GM19467 (cell line): ENCODE results near the gene SGCA.

Source experiments
- ATAC-seq: cut with Tn5 transposase; IDR thresholded peaks from one replicate; pipeline ENCODE4 v1.9.1; 2021; ENCODE audit warnings: mild to moderate bottlenecking, moderate library complexity; ENCODE audit not compliant: unreplicated experiment

SGCA gene

DNA sequence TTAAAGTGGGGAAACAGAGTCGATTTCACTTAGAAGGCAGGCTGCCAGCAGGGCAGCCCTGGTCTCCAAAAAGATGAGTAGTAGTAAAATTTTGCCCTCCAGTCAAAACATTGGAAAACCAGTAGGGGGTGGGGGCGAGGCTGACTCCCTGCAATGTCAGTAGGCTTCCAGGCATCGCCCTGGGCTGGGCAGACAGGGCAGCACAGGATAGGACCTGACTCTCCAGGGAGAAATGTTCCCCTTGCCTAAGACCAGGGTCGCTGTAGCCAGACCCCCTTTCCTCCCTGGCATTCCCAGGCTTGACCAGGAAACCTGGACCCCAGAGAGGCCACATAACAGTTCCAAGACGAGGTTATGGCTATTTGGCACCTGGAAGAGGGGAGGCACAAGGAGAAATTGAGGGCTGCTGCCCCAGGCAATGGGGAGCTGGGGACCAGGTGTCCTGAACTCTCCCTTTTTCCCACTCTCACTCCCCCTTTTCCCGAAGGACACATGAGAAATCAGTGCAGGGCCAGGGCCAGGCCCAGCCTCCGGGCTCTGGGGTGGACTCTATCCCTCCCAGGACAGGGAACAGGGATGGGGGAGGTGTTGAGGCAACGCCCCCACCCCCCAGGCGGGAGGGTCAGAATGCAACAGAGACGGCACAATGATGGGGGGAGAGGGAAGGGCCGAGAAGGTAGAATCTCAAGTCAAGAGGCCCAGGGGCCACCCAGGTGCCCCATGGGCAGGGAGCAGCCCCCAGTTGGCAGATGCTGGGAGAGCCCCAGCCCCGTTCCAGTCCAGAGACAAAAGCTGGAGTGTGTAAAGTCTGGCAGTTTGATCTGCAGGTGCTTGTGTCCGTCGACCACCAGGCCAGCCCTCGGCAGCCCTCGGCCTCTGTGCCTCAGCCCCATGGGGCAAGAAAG, 31.3 kb upstream of the SGCA start:
- ATAC-seq = no peak

DNA sequence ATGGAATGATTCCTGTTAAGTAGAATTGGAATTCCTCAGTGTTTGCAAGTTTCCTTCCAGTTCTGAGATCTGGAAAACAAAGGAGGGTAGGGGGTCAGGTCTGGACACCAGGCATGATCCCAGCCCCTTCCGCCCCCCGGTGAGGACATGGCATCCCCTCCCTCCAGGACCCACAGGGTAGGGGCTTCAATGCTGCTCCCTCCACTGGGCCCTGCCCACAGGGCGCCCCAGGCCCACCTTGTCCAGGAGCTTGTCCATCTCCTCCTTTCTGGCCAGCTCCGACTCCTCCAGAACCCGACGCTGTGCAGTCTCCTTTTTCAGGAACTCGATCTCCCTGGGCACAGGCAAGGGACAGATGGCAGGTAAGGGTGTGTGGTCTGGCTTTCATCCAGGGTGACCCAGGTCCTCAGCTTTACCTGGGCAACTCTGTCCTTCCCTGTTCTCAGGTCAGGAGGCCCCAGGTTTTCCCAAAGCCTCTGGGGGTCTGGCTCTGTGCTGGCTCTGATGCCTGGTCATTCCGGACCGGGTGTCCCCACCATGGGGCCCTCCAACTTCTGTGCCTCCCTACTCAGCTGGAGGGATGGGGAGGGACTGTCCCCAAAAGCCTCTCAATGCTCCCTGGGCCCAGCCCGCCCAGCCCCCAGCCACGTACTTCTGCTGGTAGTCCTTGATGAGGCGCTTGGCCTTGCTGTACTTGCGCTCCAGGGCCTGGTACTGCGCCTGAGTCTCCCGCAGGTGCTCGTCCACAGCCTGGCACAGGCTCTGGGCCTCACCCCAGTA, 30.3 kb upstream of the SGCA start:
- ATAC-seq = no peak

DNA sequence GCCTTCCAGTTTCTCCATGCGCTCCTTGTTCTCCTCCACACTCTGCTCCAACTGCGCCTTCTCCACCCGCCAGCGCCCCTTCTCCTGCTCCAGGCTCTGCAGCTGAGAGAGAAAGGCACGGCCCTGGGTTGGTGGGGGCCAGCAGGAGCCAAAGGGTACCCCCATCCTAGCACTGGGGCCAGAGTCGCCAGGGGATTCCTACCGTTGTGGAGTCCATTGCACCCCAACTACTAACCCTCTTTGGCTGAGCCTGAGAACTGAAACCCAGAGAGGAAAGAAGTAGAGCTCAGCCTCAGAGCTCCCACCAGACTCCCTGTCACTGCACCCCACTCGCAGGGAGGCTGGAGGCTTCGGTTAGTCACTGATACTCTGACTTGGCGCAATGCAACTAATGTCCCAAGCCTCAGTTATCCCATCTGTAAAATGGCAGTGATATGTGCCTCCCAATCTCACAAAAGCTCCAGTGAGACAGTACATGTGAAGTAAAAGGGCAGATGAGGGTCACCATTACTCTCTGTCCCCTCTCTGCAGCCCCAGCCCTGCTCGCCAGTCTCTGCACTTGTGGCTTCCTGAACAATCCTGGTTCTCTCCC, 29.6 kb upstream of the SGCA start:
- ATAC-seq = no peak

DNA sequence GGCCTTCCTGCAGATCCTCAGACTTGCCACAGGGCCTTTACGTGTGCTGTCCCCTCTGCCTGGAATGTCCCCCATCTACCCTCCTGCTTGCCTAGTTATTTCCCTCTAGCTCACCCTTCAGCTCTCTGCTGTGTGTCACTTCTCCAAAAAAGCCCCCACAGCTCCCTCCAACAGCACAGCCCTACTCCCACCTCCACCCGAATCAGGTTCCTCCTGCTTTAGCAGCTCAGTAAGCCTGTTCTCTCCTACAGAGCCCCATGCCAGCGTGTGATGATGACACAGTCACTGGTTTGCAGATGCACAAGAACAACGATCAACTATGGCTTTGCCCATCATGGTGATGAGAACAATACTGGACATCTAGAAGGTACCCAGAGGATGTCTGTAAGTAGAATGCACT, 28.8 kb upstream of the SGCA start:
- ATAC-seq = no peak

DNA sequence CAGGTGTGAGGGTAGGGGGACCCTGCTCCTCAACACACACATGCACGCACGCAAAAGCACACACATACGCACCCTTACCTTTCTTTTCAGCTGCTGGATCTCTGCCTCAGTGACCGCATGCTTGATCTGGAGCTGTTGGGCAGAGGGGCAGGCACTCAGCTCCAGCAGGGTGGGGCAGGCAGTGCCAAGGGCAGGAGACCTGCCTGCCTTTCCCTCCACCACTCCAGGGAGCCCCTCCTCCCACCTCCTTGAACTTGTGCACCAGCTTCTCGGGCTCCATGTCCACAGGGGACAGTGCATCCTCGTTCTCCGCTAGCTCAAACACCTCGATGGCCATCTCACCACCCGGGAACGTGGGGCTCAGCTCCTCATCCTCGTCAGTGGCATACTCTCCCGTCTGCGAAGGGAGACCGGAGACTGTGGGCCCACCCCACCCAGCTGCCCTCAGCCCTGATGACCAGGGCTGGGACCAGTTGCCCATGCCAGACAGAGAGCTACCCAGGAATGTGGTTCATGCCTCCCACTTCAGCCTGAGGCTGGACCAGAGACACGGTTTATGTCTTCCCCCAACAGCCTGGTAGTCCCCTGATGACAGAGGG, 26.5 kb upstream of the SGCA start:
- no peak for ATAC-seq

DNA sequence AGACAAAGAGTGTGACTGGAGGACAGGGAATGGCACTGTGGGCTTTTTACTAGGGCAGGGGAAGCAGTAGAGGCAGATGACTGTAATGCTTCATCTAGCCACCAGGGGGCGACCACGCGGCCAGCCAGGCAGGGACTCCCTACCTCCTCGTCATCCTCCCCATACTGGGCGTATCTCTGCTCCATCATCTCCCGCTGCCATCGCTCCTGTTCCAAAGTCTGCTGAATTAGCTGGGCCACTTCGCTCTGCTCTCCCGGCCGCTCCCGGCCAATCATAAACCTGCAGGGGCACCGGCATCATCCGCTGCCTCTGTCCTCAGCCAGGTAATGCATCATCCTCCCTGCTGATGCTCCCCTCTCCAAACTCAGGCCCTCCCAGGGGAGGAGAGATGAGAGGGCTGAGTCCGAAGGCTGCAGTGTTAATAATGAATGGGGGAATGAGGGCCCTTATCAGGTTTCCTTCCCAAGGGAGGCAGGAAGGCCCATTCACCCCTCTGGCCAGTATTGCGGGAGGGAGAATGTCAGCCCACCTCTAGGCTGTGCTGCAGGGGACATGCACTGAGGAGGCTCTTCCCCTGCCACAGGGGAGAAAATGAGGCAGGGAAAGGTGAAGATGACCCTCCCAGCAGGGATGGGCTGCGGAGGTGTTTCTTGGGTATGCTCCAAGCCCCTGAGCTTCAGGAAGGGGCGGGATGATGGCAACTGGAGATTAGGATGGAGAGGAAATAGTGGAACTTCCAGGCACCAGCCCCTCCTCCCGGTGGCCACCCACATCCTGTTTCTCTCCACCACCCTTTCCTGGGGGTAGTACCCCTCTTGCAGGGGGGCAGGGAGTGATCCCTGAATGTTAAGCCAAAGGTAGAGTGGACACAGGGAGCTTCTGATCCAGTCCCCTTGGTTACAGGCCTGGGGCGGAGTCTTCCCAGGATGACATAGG, 25.6 kb upstream of the SGCA start:
- ATAC-seq = no peak

DNA sequence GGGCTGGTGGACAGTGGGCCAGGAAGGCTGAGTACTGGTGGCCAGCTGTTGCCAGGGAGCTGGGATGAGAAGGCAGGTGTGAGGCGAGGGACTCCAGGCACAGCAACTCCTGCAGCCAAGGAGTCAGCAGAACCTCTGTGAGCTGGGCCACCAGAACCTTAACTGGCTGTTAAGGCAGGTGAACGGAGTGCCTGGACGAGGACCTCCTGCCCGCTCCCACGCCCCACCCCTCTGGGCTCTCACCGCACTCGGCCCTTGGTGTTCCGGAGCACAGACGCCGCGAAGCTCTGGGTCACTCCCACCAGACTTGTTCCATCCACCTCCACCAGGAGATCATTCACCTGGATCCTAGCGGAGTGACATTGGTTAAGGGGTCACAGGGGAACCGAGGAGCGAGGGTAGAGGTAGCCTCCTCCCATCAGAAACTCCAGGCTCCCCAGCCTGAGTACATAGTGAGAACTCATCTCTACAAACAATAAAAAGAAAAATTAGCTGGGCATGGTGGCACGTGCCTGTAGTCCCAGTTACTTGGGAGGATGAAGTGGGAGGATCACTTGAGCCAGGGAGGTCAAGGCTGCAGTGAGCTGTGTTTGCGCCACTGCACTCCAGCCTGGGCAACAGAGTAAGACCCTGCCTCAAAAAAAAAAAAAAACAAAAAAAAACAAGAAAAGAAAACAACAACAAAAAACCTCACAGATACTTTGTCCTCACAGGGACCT, 24.6 kb upstream of the SGCA start:
- no peak for ATAC-seq

DNA sequence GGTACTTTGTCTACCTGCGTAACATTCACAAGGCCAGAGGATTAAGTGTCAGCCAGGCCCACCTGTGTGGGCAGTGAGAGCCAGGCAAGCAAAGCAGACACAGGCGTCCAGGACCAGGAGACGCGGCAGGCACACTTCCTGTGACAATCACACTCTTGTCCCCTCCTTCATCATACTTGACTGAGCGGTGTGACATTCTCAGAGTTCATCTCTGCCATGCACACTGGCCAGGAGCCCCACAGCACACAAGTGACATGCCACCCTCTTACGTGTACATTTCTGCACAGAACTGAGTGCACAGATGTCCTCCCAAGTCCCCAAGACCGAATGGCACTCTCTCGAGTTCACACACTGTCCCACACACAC, 24.1 kb upstream of the SGCA start:
- ATAC-seq = no peak

DNA sequence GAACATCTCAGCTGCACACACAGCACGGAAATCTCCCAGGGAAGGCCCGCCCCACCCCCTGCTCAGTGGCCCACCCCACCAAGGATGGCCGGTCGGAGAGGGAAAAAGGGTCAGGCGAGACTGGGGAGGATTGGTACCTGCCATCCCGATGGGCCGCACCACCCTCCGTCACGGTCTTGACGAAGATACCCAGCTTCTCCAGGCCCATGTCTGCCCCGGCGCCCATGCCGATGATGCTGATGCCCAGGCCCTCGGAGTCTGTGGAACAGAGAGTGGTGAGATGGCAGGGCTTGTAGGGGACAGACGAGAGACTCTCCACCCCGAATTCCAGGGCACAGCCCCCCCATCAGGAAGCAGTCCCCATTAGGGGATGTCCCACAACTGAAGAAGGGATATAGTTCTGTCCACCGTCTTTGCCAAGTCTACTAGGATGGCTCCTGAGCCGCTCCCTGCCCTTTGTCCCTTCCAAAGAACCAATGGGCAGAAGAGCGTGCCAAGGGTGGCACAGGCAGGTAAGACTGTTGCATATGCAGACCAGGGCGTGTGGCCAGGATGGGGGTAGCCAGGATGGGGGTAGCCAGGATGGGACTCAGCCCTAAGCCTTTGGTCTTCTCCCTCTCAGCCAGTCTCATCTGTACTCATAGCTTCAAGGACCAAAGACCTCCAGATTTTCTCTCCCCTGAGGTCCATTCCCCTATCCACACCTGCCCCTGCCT, 22.2 kb upstream of the SGCA start:
- ATAC-seq = no peak

DNA sequence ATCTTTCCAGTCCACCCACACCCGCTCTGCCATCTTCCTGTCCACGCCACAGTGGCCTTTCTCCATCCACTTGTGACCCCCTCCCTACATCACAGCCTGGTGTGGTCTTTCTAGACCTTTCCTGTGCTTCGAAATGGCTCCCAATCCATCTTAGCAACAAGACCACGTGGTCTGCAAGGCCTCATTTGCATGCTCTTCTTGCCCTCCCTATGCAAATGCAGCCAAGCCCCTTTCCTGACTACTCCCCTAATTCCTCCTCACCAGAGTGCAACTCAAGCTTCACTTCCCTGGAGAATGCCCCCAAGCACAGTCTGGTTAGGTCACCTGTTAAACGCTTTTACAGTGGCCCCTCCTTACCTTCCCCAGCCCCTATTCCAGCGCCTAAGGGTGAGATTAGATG, 21.4 kb upstream of the SGCA start:
- no peak for ATAC-seq

DNA sequence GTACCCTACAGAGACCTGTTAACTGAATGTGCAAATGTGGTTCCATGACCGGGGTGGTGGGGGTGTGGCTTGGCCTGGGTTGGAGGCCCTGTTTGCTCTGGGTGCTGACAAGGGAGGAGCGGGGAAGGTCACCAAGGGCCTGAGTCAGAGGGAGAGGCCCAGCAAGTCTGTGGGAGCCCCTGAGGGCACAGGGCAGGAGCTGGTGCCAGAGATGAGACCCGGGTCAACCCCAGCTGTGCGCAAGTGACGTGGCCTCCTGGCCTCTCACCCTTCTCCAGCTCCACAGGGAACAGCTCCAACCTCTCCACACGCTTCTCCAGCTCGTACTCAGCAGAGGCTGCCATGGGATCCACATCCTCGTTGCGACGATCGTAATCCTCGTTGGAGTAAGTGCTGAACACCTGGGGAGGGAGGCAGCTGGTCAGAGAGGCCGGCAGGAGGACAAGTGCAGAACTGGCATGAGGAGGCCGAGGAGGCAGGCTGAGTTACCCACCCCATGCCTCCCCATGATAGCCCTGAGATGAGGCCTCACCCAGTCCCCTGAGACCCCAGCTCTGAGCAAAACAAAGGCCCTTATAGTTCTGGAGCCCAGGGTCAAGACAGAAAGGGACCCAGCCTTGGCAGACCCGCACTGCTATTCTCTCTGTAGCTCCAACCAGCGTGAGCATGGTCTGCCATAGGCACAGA, 20.8 kb upstream of the SGCA start:
- ATAC-seq = no peak

DNA sequence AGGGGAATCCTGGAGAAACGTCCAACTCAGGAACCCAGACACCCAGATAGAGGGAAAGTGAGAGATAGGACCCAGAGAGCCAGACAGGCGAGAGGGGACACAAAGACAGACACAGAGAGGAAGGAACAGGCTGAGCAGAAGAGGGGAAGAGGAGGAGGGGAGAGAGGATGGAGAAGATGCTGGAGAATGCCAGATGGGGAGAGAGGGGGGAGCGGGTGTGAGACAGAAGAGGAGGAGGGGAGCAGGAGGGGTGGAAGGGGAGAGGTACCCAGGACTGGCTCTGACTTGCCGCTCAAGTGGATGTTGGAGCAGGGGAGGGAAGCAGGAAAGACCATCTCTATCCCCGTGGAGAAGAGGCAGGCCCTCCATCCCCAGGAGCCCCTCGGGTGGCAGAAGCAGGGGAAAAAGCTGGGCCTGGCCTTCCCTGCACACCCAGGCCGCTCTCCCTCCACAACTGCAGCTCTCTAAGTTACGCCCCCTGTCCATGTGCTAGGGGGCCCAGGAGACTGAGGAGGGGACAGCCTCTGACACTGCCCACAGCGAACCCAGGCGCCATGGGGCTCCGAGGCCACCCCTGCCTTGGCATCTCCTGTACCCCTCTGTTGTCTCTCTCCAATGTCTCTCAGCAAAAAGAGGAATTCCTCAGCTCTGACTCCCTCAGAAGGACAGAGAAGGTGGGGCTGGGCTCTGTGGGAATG, 20.1 kb upstream of the SGCA start:
- ATAC-seq = no peak

DNA sequence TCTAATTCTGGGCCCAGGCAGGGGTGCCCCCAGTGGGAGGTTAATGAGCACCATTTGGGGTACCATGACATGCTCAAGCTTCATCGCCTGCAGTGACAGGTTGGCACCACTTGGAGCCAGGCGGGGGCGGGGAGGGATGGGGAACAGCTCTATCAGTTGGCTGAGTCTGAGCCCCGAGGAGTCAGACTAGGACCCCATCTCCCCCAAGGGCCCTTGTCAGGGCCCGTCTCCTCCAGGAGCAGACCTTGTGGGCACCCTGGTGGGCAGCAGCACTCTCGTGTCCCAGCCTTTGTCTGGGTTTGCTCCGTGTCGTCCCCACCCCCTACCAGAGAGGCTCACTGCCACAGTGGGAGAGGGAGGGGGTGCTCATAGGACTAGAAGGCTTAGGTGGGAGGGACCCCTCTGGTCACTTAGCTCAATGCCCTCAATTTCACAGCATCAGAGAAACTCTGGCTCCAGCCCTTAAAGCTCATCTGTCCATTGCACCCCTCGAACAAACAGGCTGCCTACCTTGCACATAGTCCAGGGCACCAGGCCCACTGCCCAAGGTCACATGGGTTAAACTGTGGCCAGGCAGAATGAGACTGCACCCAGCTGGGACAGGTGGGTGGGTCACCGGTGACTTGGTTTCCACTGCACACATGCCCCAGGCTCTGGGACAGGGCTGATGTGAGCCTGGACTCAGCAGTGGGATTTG, 19.4 kb upstream of the SGCA start:
- ATAC-seq = no peak

DNA sequence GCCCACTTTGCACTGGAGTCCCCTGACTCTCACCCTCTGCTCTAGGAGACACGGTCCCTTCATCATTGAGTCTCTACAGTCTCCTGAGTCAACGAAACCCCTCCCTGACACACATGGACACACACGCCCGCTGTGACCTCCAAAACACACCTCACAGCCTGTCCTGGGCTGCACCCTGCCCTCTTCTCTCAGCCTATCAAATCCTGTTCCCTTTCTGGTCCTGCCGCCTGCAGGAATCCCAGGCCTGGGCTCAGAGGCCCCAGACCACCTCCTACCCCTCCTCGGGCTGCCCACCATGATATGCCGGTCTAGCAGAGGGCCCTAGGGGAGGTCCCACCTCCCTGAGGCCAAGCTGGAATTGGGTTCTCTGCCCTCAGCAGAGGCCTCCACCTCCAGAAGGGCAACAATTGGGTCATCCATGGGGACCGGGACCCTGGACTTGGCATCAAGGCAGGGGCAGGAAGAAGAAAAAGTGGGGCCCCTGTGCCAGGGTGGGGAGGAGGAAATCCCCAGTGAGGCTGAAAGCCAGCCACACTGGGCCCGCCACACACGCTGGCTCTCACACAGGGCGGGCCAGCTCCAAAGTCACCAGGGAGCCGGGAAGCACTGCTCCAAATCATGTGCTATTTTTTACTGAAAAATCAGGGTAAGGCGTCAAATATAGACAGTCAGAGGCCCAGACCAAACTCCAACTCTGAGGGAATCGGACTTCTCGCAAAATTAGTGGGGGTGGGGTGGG, 18.7 kb upstream of the SGCA start:
- no peak for ATAC-seq

DNA sequence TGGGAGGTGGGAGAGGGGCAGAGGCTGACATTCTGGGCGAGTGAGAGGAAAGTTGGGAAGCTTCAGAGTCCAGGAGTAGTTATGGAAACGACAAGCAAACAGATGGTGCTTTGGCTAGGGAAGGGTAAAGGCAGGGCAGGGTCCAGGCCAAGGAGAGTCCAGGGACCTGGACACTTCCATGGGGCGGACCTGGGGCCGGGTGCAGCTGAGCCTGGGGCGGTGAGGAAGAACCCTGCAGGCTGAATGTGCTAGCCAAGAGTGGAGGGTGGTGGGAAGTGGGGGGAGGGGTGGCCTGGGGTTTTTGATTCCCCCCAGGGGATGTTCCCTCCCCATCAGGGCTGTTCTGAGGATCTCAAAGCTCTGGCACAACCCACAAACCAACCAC, 18.0 kb upstream of the SGCA start:
- no peak for ATAC-seq

DNA sequence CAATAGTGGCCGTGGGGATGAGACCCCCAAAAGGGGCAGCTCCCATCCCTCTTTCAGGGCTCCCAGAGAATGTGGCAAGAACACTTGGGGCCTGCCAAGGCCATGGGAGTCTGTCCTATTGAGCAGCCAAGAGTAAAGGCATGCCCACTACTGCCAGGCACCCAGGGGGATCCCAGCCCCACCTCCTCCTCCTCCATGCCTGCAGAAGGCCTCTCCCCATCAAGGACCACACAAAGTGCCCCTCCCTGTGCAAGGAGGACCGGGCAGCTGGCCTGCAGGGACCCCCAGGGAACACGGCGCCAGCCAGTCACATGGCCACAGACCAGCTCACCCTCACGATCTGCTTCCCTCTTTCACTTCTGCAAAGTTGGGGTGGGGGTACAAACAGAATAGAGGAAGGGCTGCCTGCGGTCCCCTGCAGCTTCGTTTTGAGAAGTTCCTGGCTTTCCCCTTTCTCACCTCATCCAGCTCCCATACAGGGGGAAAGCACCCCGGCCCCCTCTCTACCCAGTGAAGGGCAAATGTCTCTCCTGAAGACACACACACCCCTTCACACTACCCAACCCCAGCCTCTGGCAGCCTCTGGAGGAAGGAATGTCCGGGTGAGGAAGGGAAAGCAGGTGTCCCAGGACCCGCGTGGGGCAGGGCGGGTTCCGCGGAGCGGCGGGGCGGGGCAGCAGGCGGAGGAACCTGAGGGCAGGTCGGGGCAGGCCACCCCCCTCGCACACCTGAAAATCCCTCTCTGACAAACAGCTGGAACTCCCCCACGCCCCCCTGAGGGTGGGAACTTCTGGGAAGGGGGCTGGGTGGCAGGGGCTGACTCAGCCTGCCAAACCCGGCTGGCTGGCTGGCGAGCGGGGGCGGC, 17.3 kb upstream of the SGCA start:
- ATAC-seq = peak; percentile 32
